GM19240 (cell line): ENCODE results near the gene AZU1.
"Not testable (repeated sequence)": the region's sequence is repeated elsewhere in the genome, so short reads cannot be mapped to it uniquely, and the experiment has no call there.

Source experiments
- DNase-seq: peaks from one replicate; pipeline ENCODE4 v3.0.0; 2011; ENCODE audit warnings: low spot score; ENCODE audit not compliant: insufficient read length

The AZU1 gene

GRCh38 chr19:871446-872265, 44.0 kb downstream of the AZU1 start:
- DNase-seq = no peak

- peak; percentile 96 for DNase-seq
These were observed 44.8 kb downstream of the AZU1 start for GRCh38 chr19:872266-872951.

- DNase-seq = peak; percentile 91
These were observed 45.4 kb downstream of the AZU1 start for GRCh38 chr19:873084-873483.

GRCh38 chr19:873561-874041, 46.0 kb downstream of the AZU1 start:
- DNase-seq = no peak

- no peak for DNase-seq
These were observed 47.7 kb downstream of the AZU1 start for GRCh38 chr19:875265-875879.

- DNase-seq = no peak
These were observed 48.5 kb downstream of the AZU1 start for GRCh38 chr19:876089-876488.

GRCh38 chr19:876780-877314, 49.2 kb downstream of the AZU1 start:
- DNase-seq = no peak

- not testable (repeated sequence) for DNase-seq
These were observed 50.5 kb downstream of the AZU1 start for GRCh38 chr19:877992-878660.

- not testable (repeated sequence) for DNase-seq
These were observed 51.3 kb downstream of the AZU1 start for GRCh38 chr19:878751-879561.

- DNase-seq = no peak
These were observed 52.2 kb downstream of the AZU1 start for GRCh38 chr19:879711-880438.
